SK-N-MC (cell line): ENCODE data around the gene TEKT2.

Source experiments
- EZH2 ChIP-seq: fragments of 200-600 bp; sonication (generic); IDR thresholded peaks from one replicate; pipeline ENCODE4 v1.6.1; 2017; ENCODE audit warnings: antibody characterized with exemption
- FOXP2 ChIP-seq: optimal IDR thresholded peaks from 2 replicates; pipeline ENCODE3; 2011; ENCODE audit warnings: mild to moderate bottlenecking, moderate library complexity; ENCODE audit not compliant: insufficient read depth; ENCODE audit errors: extremely low read length, control extremely low read depth

GRCh38 chr1:36114371-36114770 is 30.5 kb downstream of the TEKT2 start:
- TF ChIP-seq EZH2 (no peak), FOXP2 (no peak)
